Activated naive CD4-positive, alpha-beta T cell (primary cell): ENCODE data around the gene NFAM1.

ENCODE experiments used
- DNase-seq, 4 experiments: peaks; one replicate each; lab custom pipeline; 2025; lab: John Stamatoyannopoulos, UW

NFAM1 gene

GRCh38 chr22:42414565-42415303 is 17.5 kb downstream of the NFAM1 start:
- no peak for DNase-seq

- no peak for DNase-seq
These were observed 18.2 kb downstream of the NFAM1 start for GRCh38 chr22:42414021-42414420.

GRCh38 chr22:42412744-42413333 is 19.4 kb downstream of the NFAM1 start:
- no peak for DNase-seq

- DNase-seq = no peak
These were observed 21.5 kb downstream of the NFAM1 start for GRCh38 chr22:42410708-42411107.

- no peak for DNase-seq
These were observed 23.2 kb downstream of the NFAM1 start for GRCh38 chr22:42408810-42409529.

GRCh38 chr22:42408276-42408675 is 23.9 kb downstream of the NFAM1 start:
- DNase-seq = no peak

- no peak for DNase-seq
These were observed 27.9 kb downstream of the NFAM1 start for GRCh38 chr22:42404266-42404665.

GRCh38 chr22:42401535-42402334 is 30.5 kb downstream of the NFAM1 start:
- no peak for DNase-seq

- no peak for DNase-seq
These were observed 31.2 kb downstream of the NFAM1 start for GRCh38 chr22:42400811-42401534.

- no peak for DNase-seq
These were observed 32.6 kb downstream of the NFAM1 start for GRCh38 chr22:42399315-42400271.

- DNase-seq = no peak
These were observed 34.6 kb downstream of the NFAM1 start for GRCh38 chr22:42397332-42398249.

GRCh38 chr22:42396621-42397331 is 35.4 kb downstream of the NFAM1 start:
- no peak for DNase-seq

GRCh38 chr22:42389143-42389542 is 43.1 kb downstream of the NFAM1 start:
- no peak for DNase-seq

- no peak for DNase-seq
These were observed 43.9 kb downstream of the NFAM1 start for GRCh38 chr22:42388130-42388797.

GRCh38 chr22:42387631-42388030 is 44.6 kb downstream of the NFAM1 start:
- no peak for DNase-seq

- DNase-seq = no peak
These were observed 46.5 kb downstream of the NFAM1 start for GRCh38 chr22:42385696-42386095.

GRCh38 chr22:42384506-42384905 is 47.7 kb downstream of the NFAM1 start:
- DNase-seq = no peak

GRCh38 chr22:42383851-42384417 is 48.3 kb downstream of the NFAM1 start:
- DNase-seq = no peak
